SK-N-SH (cell line): ENCODE results near the gene HSPH1. TPM values are rescaled to one million over a fixed set of nuclear protein-coding genes. Genes with fewer than 3 reads are reported as not detected.

Source experiments
- CTCF ChIA-PET: fragments of 300-600, 350-600 bp; formaldehyde crosslinking; extraction: SDS; loops from one replicate; lab custom pipeline; 2021; lab: Yijun Ruan, JAX
- POLR2A ChIA-PET: fragments of 350-600 bp; sonication (Branson Sonifier 250); formaldehyde crosslinking; extraction: SDS; loops from one replicate; lab custom pipeline; 2020; ENCODE audit warnings: antibody characterized with exemption, inconsistent platforms; lab: Yijun Ruan, JAX
- DNase-seq: peaks from one replicate; pipeline ENCODE4 v3.0.0; 2012
- H2AFZ ChIP-seq: fragments of 200-600 bp; sonication (generic); 2 replicates; pipeline ENCODE4 v1.8.1; 2016; ENCODE audit warnings: antibody characterized with exemption, mild to moderate bottlenecking, low read depth
- H3F3A ChIP-seq: fragments of 200-600 bp; sonication (generic); replicated peaks from 2 replicates; pipeline ENCODE3; 2016; ENCODE audit warnings: antibody characterized with exemption, mild to moderate bottlenecking; ENCODE audit not compliant: insufficient read depth
- H3K27ac ChIP-seq, 2 experiments: fragments of 200-500 bp in 1 of 2; fragments of 200-600 bp in 1 of 2; sonication (Bioruptor generic) in 1 of 2; sonication (generic), shearing (Covaris generic) in 1 of 2; 2 replicates each; pipeline versions ENCODE4 v1.5.1 to v1.6.1; 2014 to 2016; ENCODE audit warnings: low read depth in 2 of 2, inconsistent platforms in 1 of 2, low read length in 1 of 2, mild to moderate bottlenecking in 1 of 2, mixed read lengths in 1 of 2
- H3K27me3 ChIP-seq: fragments of 200-600 bp; sonication (generic), shearing (Covaris generic); 2 replicates; pipeline ENCODE4 v1.6.1; 2016; ENCODE audit warnings: mixed run types; ENCODE audit not compliant: insufficient read depth
- H3K36me3 ChIP-seq, 2 experiments: fragments of 200-500 bp in 1 of 2; fragments of 200-600 bp in 1 of 2; sonication (Bioruptor generic) in 1 of 2; sonication (generic) in 1 of 2; replicated peaks in 1 of 2; 2 replicates each; pipeline versions ENCODE3 to v1.5.1; 2014 to 2016; ENCODE audit warnings: low read length in 1 of 2, mild to moderate bottlenecking in 1 of 2; ENCODE audit not compliant: insufficient read depth in 2 of 2, control insufficient read depth in 1 of 2
- H3K4me1 ChIP-seq, 2 experiments: fragments of 200-500 bp in 1 of 2; fragments of 200-600 bp in 1 of 2; sonication (Bioruptor generic) in 1 of 2; sonication (generic), shearing (Covaris generic) in 1 of 2; 2 replicates each; pipeline versions ENCODE4 v1.5.1 to v1.6.1; 2014 to 2016; ENCODE audit warnings: low read depth in 1 of 2, low read length in 1 of 2, mixed run types in 1 of 2; ENCODE audit not compliant: insufficient read depth in 2 of 2, control insufficient read depth in 1 of 2
- H3K4me2 ChIP-seq: fragments of 200-600 bp; sonication (generic), shearing (Covaris generic); 2 replicates; pipeline ENCODE4 v1.6.1; 2017; ENCODE audit warnings: mixed run types
- H3K4me3 ChIP-seq, 2 experiments: fragments of 200-500 bp in 1 of 2; fragments of 200-600 bp in 1 of 2; sonication (Bioruptor generic) in 1 of 2; sonication (generic), shearing (Covaris generic) in 1 of 2; 2 replicates each; pipeline versions ENCODE4 v1.5.1 to v1.8.1; 2014 to 2016; ENCODE audit warnings: low read depth in 2 of 2, inconsistent platforms in 1 of 2, low read length in 1 of 2, mild to moderate bottlenecking in 1 of 2, mixed read lengths in 1 of 2, moderate library complexity in 1 of 2
- H3K79me2 ChIP-seq: fragments of 200-600 bp; sonication (generic); 2 replicates; pipeline ENCODE4 v1.8.1; 2017; ENCODE audit warnings: mild to moderate bottlenecking; ENCODE audit not compliant: insufficient read depth
- H3K9ac ChIP-seq: fragments of 200-600 bp; sonication (generic); 2 replicates; pipeline ENCODE4 v1.6.1; 2017; ENCODE audit warnings: mixed run types
- H3K9me2 ChIP-seq: fragments of 200-600 bp; sonication (generic); 2 replicates; pipeline ENCODE4 v1.6.1; 2017; ENCODE audit warnings: mixed run types
- H3K9me3 ChIP-seq: fragments of 200-600 bp; sonication (generic); 2 replicates; pipeline ENCODE4 v1.6.1; 2017; ENCODE audit warnings: mixed run types, mild to moderate bottlenecking, moderate library complexity
- H4K20me1 ChIP-seq: fragments of 200-600 bp; sonication (generic); 2 replicates; pipeline ENCODE4 v1.6.1; 2017; ENCODE audit warnings: mild to moderate bottlenecking, mixed run types; ENCODE audit not compliant: insufficient read depth
- CTCF ChIP-seq: fragments of 200-600 bp; sonication (generic); IDR thresholded peaks from 2 replicates; pipeline ENCODE4 v1.6.1; 2017; ENCODE audit warnings: antibody characterized with exemption, mild to moderate bottlenecking, moderate library complexity
- FOXJ3 ChIP-seq: sonication (generic); formaldehyde crosslinking; IDR thresholded peaks from 2 replicates; pipeline ENCODE4 v1.5.1; 2020; ENCODE audit warnings: mild to moderate bottlenecking, missing genetic modification reagents
- FOXM1 ChIP-seq: IDR thresholded peaks from 2 replicates; pipeline ENCODE4 v1.4.0; 2012; ENCODE audit warnings: low read depth, mild to moderate bottlenecking
- GABPA ChIP-seq: IDR thresholded peaks from 2 replicates; pipeline ENCODE4 v1.4.0; 2012; ENCODE audit warnings: low read depth, mild to moderate bottlenecking
- JUND ChIP-seq: IDR thresholded peaks from 2 replicates; pipeline ENCODE4 v1.4.0; 2012
- NRF1 ChIP-seq: IDR thresholded peaks from 2 replicates; pipeline ENCODE4 v1.6.1; 2012; ENCODE audit warnings: low read depth, mild to moderate bottlenecking, low read length
- PBX3 ChIP-seq: IDR thresholded peaks from 2 replicates; pipeline ENCODE4; 2012
- RAD21 ChIP-seq: IDR thresholded peaks from 2 replicates; pipeline ENCODE4 v1.6.1; 2012; ENCODE audit warnings: mild to moderate bottlenecking, low read length
- REST ChIP-seq: IDR thresholded peaks from 2 replicates; pipeline ENCODE4 v1.6.1; 2012; ENCODE audit warnings: mild to moderate bottlenecking, low read depth, low read length, moderate library complexity
- RFX5 ChIP-seq: IDR thresholded peaks from 2 replicates; pipeline ENCODE4 v1.6.1; 2012; ENCODE audit warnings: mild to moderate bottlenecking, improper control_type of control experiment, low read length
- SIN3A ChIP-seq: IDR thresholded peaks from 2 replicates; pipeline ENCODE4 v1.6.1; 2012; ENCODE audit warnings: low read depth, mild to moderate bottlenecking, low read length, moderate library complexity, borderline replicate concordance
- SMC3 ChIP-seq: IDR thresholded peaks from 2 replicates; pipeline ENCODE4 v1.6.1; 2012; ENCODE audit warnings: low read depth, low read length, improper control_type of control experiment
- TAF1 ChIP-seq: IDR thresholded peaks from 2 replicates; pipeline ENCODE4 v1.6.1; 2012; ENCODE audit warnings: low read depth, mild to moderate bottlenecking, low read length, moderate library complexity, borderline replicate concordance
- TCF12 ChIP-seq: IDR thresholded peaks from 2 replicates; pipeline ENCODE4 v1.4.0; 2012
- USF2 ChIP-seq: fragments of 150-350 bp; IDR thresholded peaks from 2 replicates; pipeline ENCODE4 v1.6.1; 2017; ENCODE audit warnings: antibody characterized with exemption, low read length, low read depth, borderline replicate concordance
- ZBTB33 ChIP-seq: IDR thresholded peaks from 2 replicates; pipeline ENCODE4 v1.4.0; 2012; ENCODE audit warnings: low read depth, borderline replicate concordance
- WGBS: methylation state at CpG from one replicate; pipeline ENCODE4 v1.1.6; 2017; ENCODE audit warnings: low lambda C conversion rate; 5-methylcytosine and 5-hydroxymethylcytosine counted together
- polyA plus RNA-seq, 3 experiments: library from polyadenylated mRNA; depleted of rRNA; stranded (reverse); fragments of >200 nt; gene quantifications; 2 replicates each; pipeline ENCODE4 v1.2.3, GENCODE V29; 2012

HSPH1 gene
- polyA plus RNA-seq, 1 of the 3 experiments (the other 2 are of a cell fraction) = 32.8 TPM

GRCh38 chr13:31094331-31095015 is 67.2 kb downstream of the HSPH1 start:
- Histone ChIP-seq H3K27ac (no peak overlapping the region), H2AFZ (no peak overlapping the region), H3K27me3 (peaks cover 13% of the 10 kb centered on the region; the same call in 1 of the 2 replicates), H3F3A (no peaks in the 10 kb centered on the region), H4K20me1 (no peaks in the 10 kb centered on the region), H3K4me3 (no peak overlapping the region), H3K79me2 (no peaks in the 10 kb centered on the region), H3K9me3 (no peaks in the 10 kb centered on the region), H3K4me2 (no peak overlapping the region), H3K9ac (no peak overlapping the region), H3K36me3 (no peaks in the 10 kb centered on the region), H3K4me1 (peaks cover 0 to 3% of the 10 kb centered on the region in 2 experiments; a peak in 1 of 4 replicates), H3K9me2 (no peaks in the 10 kb centered on the region)
- WGBS = 75% methylated on average over 6 of the region's 6 CpGs
- TF ChIP-seq CTCF = no peak
- POLR2A ChIA-PET = no interaction called here
- CTCF ChIA-PET = no interaction called here
- no peak for DNase-seq

GRCh38 chr13:31093145-31093885 is 68.4 kb downstream of the HSPH1 start:
- no peaks in the 10 kb centered on the region for H3F3A ChIP-seq
- no peaks in the 10 kb centered on the region for H3K9me2 ChIP-seq
- no peaks in the 10 kb centered on the region for H3K9me3 ChIP-seq
- H3K9ac ChIP-seq = no peak overlapping the region
- CTCF ChIA-PET = no interaction called here
- 49% methylated on average over 9 of the region's 9 CpGs for WGBS
- H4K20me1 ChIP-seq = no peaks in the 10 kb centered on the region
- no peaks in the 10 kb centered on the region for H3K79me2 ChIP-seq
- DNase-seq = no peak
- no peak overlapping the region for H3K4me2 ChIP-seq
- no peaks in the 10 kb centered on the region for H3K36me3 ChIP-seq
- H3K4me1 ChIP-seq = peaks cover 0 to 10% of the 10 kb centered on the region in 2 experiments; a peak in 1 of 4 replicates
- no peak overlapping the region for H3K27ac ChIP-seq
- H3K27me3 ChIP-seq = peaks cover 5% of the 10 kb centered on the region; the same call in 1 of the 2 replicates
- H2AFZ ChIP-seq = no peak overlapping the region
- POLR2A ChIA-PET = no interaction called here
- no peak overlapping the region for H3K4me3 ChIP-seq
- no peak for TF ChIP-seq TAF1
- no peak for TF ChIP-seq PBX3
- TF ChIP-seq RAD21 = no peak
- TF ChIP-seq REST = no peak
- TF ChIP-seq NRF1 = no peak
- TF ChIP-seq SMC3 = no peak
- TF ChIP-seq GABPA = no peak
- no peak for TF ChIP-seq SIN3A
- TF ChIP-seq ZBTB33 = no peak
- no peak for TF ChIP-seq RFX5
- TF ChIP-seq TCF12 = no peak
- TF ChIP-seq FOXM1 = no peak
- no peak for TF ChIP-seq FOXJ3 (CRISPR knock-in tag)
- no peak for TF ChIP-seq USF2
- no peak for TF ChIP-seq JUND
